Measurements from ENCODE around the gene LTBP3. TPM values are rescaled to one million over a fixed set of nuclear protein-coding genes. Genes with fewer than 3 reads are reported as not detected.

The LTBP3 gene
- total and polyA plus RNA-seq, 2 of the 4 experiments (the other 2 are of a cell fraction): 6.6 to 145 TPM

- no peak overlapping the region for H3K18ac ChIP-seq (ENCODE audit: low read depth, low read length)
- no peak overlapping the region for H4K8ac ChIP-seq (ENCODE audit: low read depth in 2 of 2, low read length in 2 of 2)
- H4K91ac ChIP-seq (ENCODE audit: insufficient read depth, low read depth, low read length): no peak overlapping the region
- H3K4me1 ChIP-seq (ENCODE audit: control insufficient read depth, insufficient read depth, low read length): no peaks in the 10 kb centered on the region
- intact Hi-C loops (cut with micrococcal nuclease) (no loop called here), dilution Hi-C loops (cut with HindIII; ENCODE audit: low sequenced_read_pairs, unreplicated experiment) (no loop called here), in situ Hi-C loops (cut with MboI; ENCODE audit: low sequenced_read_pairs) (no loop called here)
- no peak overlapping the region for H4K5ac ChIP-seq (ENCODE audit: low read depth, low read length)
- DNase-seq (no peak), ATAC-seq (ENCODE audit: low read depth) (no peak)
- H3K9me1 ChIP-seq (ENCODE audit: insufficient read depth, low read length): no peaks in the 10 kb centered on the region
- H3K23ac ChIP-seq (ENCODE audit: low read depth, low read length): no peak overlapping the region
- H4K20me1 ChIP-seq (ENCODE audit: insufficient read depth, low read length): peaks cover 8% of the 10 kb centered on the region
- H3K27ac ChIP-seq (ENCODE audit: insufficient read depth, low read length): no peak overlapping the region
- H3K27me3 ChIP-seq (ENCODE audit: control insufficient read depth, insufficient read depth, low read length): no peaks in the 10 kb centered on the region
- POLR2A ChIA-PET (ENCODE audit: unreplicated experiment): no interaction called here
- TF ChIP-seq MAFK (IDR thresholded peaks at IDR 0.05; ENCODE audit: low read depth, low read length) (no peak), CEBPB (IDR thresholded peaks at IDR 0.05; ENCODE audit: low read depth, low read length) (no peak), USF2 (IDR thresholded peaks at IDR 0.05; ENCODE audit: low read depth, low read length) (no peak), ELK1 (IDR thresholded peaks at IDR 0.05; ENCODE audit: borderline replicate concordance, low read depth, low read length) (no peak), RCOR1 (IDR thresholded peaks at IDR 0.05; ENCODE audit: insufficient replicate concordance, low read length) (no peak), POLR2A (IDR thresholded peaks at IDR 0.05; ENCODE audit: low read depth, low read length) (no peak), RAD21 (IDR thresholded peaks at IDR 0.05; ENCODE audit: low read length) (no peak), FOS (IDR thresholded peaks at IDR 0.05; ENCODE audit: low read depth, low read length) (no peak), NFE2L2 (IDR thresholded peaks at IDR 0.05; ENCODE audit: low read depth, low read length) (no peak), MXI1 (IDR thresholded peaks at IDR 0.05; ENCODE audit: borderline replicate concordance, low read depth, low read length) (no peak), BHLHE40 (IDR thresholded peaks at IDR 0.05; ENCODE audit: low read depth, low read length) (no peak), MAZ (IDR thresholded peaks at IDR 0.05; ENCODE audit: borderline replicate concordance, low read depth, low read length) (no peak), SMC3 (IDR thresholded peaks at IDR 0.05; ENCODE audit: low read depth, low read length) (no peak), CHD1 (IDR thresholded peaks at IDR 0.05; ENCODE audit: low read depth, low read length) (no peak), RFX5 (IDR thresholded peaks at IDR 0.05; ENCODE audit: low read depth, low read length) (no peak), CTCF (conservative IDR thresholded peaks at IDR 0.05; ENCODE audit: low read depth, low read length) (no peak)
- no peak overlapping the region for H2BK20ac ChIP-seq (ENCODE audit: low read depth, low read length)
- H3K56ac ChIP-seq (ENCODE audit: extremely low read depth, insufficient read depth, low read length): no peak overlapping the region
- H2AK5ac ChIP-seq (ENCODE audit: low read depth, low read length): no peak overlapping the region
- no peak overlapping the region for H3K14ac ChIP-seq (replicated peaks; ENCODE audit: low read depth, low read length)
- no CpG with 5 or more reads among the region's 3 CpGs for WGBS, 2 experiments (ENCODE audit: extremely low coverage in 2 of 2, insufficient read length in 1 of 2)
- H3K4me3 ChIP-seq (ENCODE audit: insufficient read depth, low read depth, low read length): no peak overlapping the region
- no peak overlapping the region for H2BK15ac ChIP-seq (ENCODE audit: low read depth, low read length)
- H3K4ac ChIP-seq (ENCODE audit: low read depth, low read length): no peak overlapping the region
- no peaks in the 10 kb centered on the region for H3K9me3 ChIP-seq (ENCODE audit: control insufficient read depth, insufficient read depth, low read length)
- H2AK9ac ChIP-seq (replicated peaks; ENCODE audit: low read depth, low read length, poor library complexity): no peak overlapping the region
- no peak overlapping the region for H3K9ac ChIP-seq (ENCODE audit: low read depth, low read length)
- no TSS peak for BruUV-seq (replicated peaks)
- H2BK120ac ChIP-seq (ENCODE audit: low read depth, low read length): no peak overlapping the region
- peaks cover 3 to 8% of the 10 kb centered on the region in 2 experiments; a peak in 3 of 4 replicates for H3K79me1 ChIP-seq (ENCODE audit: low read depth in 1 of 2, low read length in 2 of 2)
- H3K4me2 ChIP-seq (ENCODE audit: low read depth, low read length): no peak overlapping the region
- peaks cover 50% of the 10 kb centered on the region for H3K36me3 ChIP-seq (ENCODE audit: control insufficient read depth, insufficient read depth, low read length)
- CTCF ChIA-PET: no interaction called here
- no peak overlapping the region for H2AFZ ChIP-seq (replicated peaks; ENCODE audit: low read length, poor library complexity)
- H2BK5ac ChIP-seq (ENCODE audit: low read depth, low read length, poor library complexity, severe bottlenecking): no peak overlapping the region
Measured at GRCh38 chr11:65549096-65549495, 9.1 kb downstream of the LTBP3 start.

Measured in IMR-90 (cell line).